H1 (cell line): ENCODE data around the gene CSF2RB. TPM values are rescaled to one million over a fixed set of nuclear protein-coding genes. Genes with fewer than 3 reads are reported as not detected.
A peak's percentile ranks its signal among the peaks of the same experiment; 100 is the strongest.

Experiments used
- CTCF ChIA-PET: fragments of 300-600 bp; sonication (Branson Sonifier 250); formaldehyde crosslinking; loops from one replicate; lab custom pipeline; 2021; ENCODE audit not compliant: partially characterized antibody; lab: Charles Lee
- POLR2A ChIA-PET: fragments of 300-600 bp; sonication (Branson Sonifier 250); formaldehyde crosslinking; loops from one replicate; lab custom pipeline; 2021; ENCODE audit warnings: inconsistent platforms; ENCODE audit not compliant: partially characterized antibody; lab: Charles Lee
- DNase-seq, 2 experiments: peaks; one replicate each; pipeline versions ENCODE4 v3.0.0 to v3.0.0-alpha.2; 2010 to 2022; ENCODE audit warnings: low spot score in 2 of 2, low read depth in 1 of 2, mixed read lengths in 1 of 2
- FAIRE-seq: peaks from 2 replicates; lab custom pipeline; 2011; peaks lifted over from hg19 to GRCh38; lab: Jason Lieb, UNC
- H2AFZ ChIP-seq: 2 replicates; pipeline ENCODE4 v1.8.1; 2012; ENCODE audit warnings: low read length, inconsistent platforms
- H2AK5ac ChIP-seq: 2 replicates; pipeline ENCODE4 v1.6.1; 2013; ENCODE audit warnings: low read depth, low read length
- H2BK120ac ChIP-seq: replicated peaks from 2 replicates; pipeline ENCODE3; 2013; ENCODE audit warnings: low read depth, low read length, inconsistent platforms
- H2BK12ac ChIP-seq: 2 replicates; pipeline ENCODE4 v1.6.1; 2013; ENCODE audit warnings: low read depth, low read length
- H2BK15ac ChIP-seq: 2 replicates; pipeline ENCODE4 v1.6.1; 2013; ENCODE audit warnings: low read length
- H2BK20ac ChIP-seq: 2 replicates; pipeline ENCODE4 v1.6.1; 2013; ENCODE audit warnings: low read length
- H2BK5ac ChIP-seq: 2 replicates; pipeline ENCODE4 v1.6.1; 2013; ENCODE audit warnings: low read depth, low read length
- H3K14ac ChIP-seq: 2 replicates; pipeline ENCODE4 v1.6.1; 2013; ENCODE audit warnings: inconsistent platforms; ENCODE audit not compliant: insufficient read length
- H3K18ac ChIP-seq: 2 replicates; pipeline ENCODE4 v1.6.1; 2013; ENCODE audit warnings: low read length; ENCODE audit errors: extremely low read depth
- H3K23ac ChIP-seq: 2 replicates; pipeline ENCODE4 v1.6.1; 2013; ENCODE audit warnings: inconsistent platforms; ENCODE audit not compliant: insufficient read length
- H3K23me2 ChIP-seq: 2 replicates; pipeline ENCODE4 v1.6.1; 2013; ENCODE audit warnings: low read depth, low read length
- H3K27ac ChIP-seq: 2 replicates; pipeline ENCODE4 v1.6.1; 2011; ENCODE audit warnings: low read depth, low read length, inconsistent platforms
- H3K27me3 ChIP-seq, 4 experiments: replicated peaks in 1 of 4; 1 replicate in 1 of 4; 2 replicates in 3 of 4; pipeline versions ENCODE4 v1.6.1 to v1.8.1; 2011 to 2013; ENCODE audit warnings: low read length in 3 of 4, mild to moderate bottlenecking in 3 of 4, inconsistent platforms in 2 of 4, mixed read lengths in 2 of 4, moderate library complexity in 1 of 4; ENCODE audit not compliant: control insufficient read depth in 3 of 4, insufficient read depth in 3 of 4; ENCODE audit errors: extremely low read depth in 1 of 4
- H3K36me3 ChIP-seq, 4 experiments: 2 replicates each; pipeline versions ENCODE4 v1.6.1 to v1.8.1; 2011 to 2013; ENCODE audit warnings: mild to moderate bottlenecking in 4 of 4, low read length in 3 of 4, moderate library complexity in 2 of 4, control low read depth in 1 of 4, inconsistent platforms in 1 of 4; ENCODE audit not compliant: insufficient read depth in 4 of 4, control insufficient read depth in 2 of 4
- H3K4ac ChIP-seq: replicated peaks from 2 replicates; pipeline ENCODE3; 2013; ENCODE audit warnings: low read length, low read depth, mixed read lengths, inconsistent platforms; ENCODE audit not compliant: insufficient read length
- H3K4me1 ChIP-seq, 4 experiments: replicated peaks in 1 of 4; 1 replicate in 1 of 4; 2 replicates in 3 of 4; pipeline versions ENCODE4 v1.6.1 to v1.8.1; 2011 to 2013; ENCODE audit warnings: low read length in 3 of 4, inconsistent platforms in 2 of 4, mixed read lengths in 1 of 4; ENCODE audit not compliant: insufficient read depth in 4 of 4, control insufficient read depth in 3 of 4
- H3K4me2 ChIP-seq, 2 experiments: 2 replicates each; pipeline versions ENCODE4 v1.6.1 to v1.8.1; 2011 to 2013; ENCODE audit warnings: low read depth in 2 of 2, low read length in 2 of 2, control low read depth in 1 of 2, inconsistent platforms in 1 of 2, mild to moderate bottlenecking in 1 of 2; ENCODE audit not compliant: insufficient read depth in 1 of 2
- H3K4me3 ChIP-seq, 4 experiments: fragments of 200-600, 300-600 bp in 1 of 4; sonication (generic), shearing (Covaris generic), sonication (Bioruptor Twin) in 1 of 4; 2 replicates each; pipeline versions ENCODE4 v1.5.1 to v1.8.1; 2011 to 2016; ENCODE audit warnings: low read length in 4 of 4, low read depth in 3 of 4, control low read depth in 2 of 4, inconsistent platforms in 2 of 4, mild to moderate bottlenecking in 2 of 4, mixed read lengths in 1 of 4, moderate library complexity in 1 of 4; ENCODE audit not compliant: insufficient read depth in 2 of 4; ENCODE audit errors: extremely low read depth in 1 of 4
- H3K56ac ChIP-seq: replicated peaks from 2 replicates; pipeline ENCODE3; 2013; ENCODE audit warnings: low read depth, mild to moderate bottlenecking, mixed read lengths, low read length, inconsistent platforms; ENCODE audit not compliant: insufficient read length
- H3K79me1 ChIP-seq: 2 replicates; pipeline ENCODE4 v1.6.1; 2013; ENCODE audit warnings: low read depth, low read length, control low read depth
- H3K79me2 ChIP-seq, 2 experiments: 2 replicates each; pipeline versions ENCODE4 v1.6.1 to v1.8.1; 2012 to 2013; ENCODE audit warnings: low read length in 2 of 2, mild to moderate bottlenecking in 2 of 2, inconsistent platforms in 1 of 2; ENCODE audit not compliant: insufficient read depth in 2 of 2, control insufficient read depth in 1 of 2
- H3K9ac ChIP-seq, 4 experiments: replicated peaks in 1 of 4; 1 replicate in 1 of 4; 2 replicates in 3 of 4; pipeline versions ENCODE4 v1.6.1 to v1.8.1; 2011 to 2013; ENCODE audit warnings: low read depth in 3 of 4, low read length in 3 of 4, control low read depth in 2 of 4, mild to moderate bottlenecking in 2 of 4, moderate library complexity in 2 of 4, inconsistent platforms in 1 of 4; ENCODE audit errors: extremely low read depth in 1 of 4
- H3K9me3 ChIP-seq, 2 experiments: 2 replicates each; pipeline versions ENCODE4 v1.6.1 to v1.8.1; 2012 to 2013; ENCODE audit warnings: mild to moderate bottlenecking in 2 of 2, moderate library complexity in 2 of 2, control low read depth in 1 of 2, inconsistent platforms in 1 of 2, low read depth in 1 of 2, low read length in 1 of 2, mixed read lengths in 1 of 2; ENCODE audit not compliant: insufficient read depth in 2 of 2
- H4K20me1 ChIP-seq, 2 experiments: replicated peaks in 1 of 2; 2 replicates each; pipeline versions ENCODE3 to v1.8.1; 2011 to 2013; ENCODE audit warnings: inconsistent platforms in 2 of 2, low read length in 2 of 2, mild to moderate bottlenecking in 1 of 2; ENCODE audit not compliant: insufficient read depth in 2 of 2, control insufficient read depth in 1 of 2
- H4K5ac ChIP-seq: 2 replicates; pipeline ENCODE4 v1.6.1; 2013; ENCODE audit warnings: low read length, low read depth, mixed read lengths, inconsistent platforms; ENCODE audit not compliant: insufficient read length
- H4K8ac ChIP-seq: 2 replicates; pipeline ENCODE4 v1.8.0; 2013; ENCODE audit warnings: mild to moderate bottlenecking, moderate library complexity, low read length, inconsistent platforms; ENCODE audit not compliant: insufficient read depth; ENCODE audit errors: extremely low read depth
- H4K91ac ChIP-seq: replicated peaks from 2 replicates; pipeline ENCODE3; 2013; ENCODE audit warnings: low read length, mixed read lengths, inconsistent platforms; ENCODE audit not compliant: insufficient read length
- CBX5 ChIP-seq: fragments of 300-800, 300-1000 bp; sonication (generic); IDR thresholded peaks from 2 replicates; pipeline ENCODE4 v1.7.1; 2016; ENCODE audit warnings: antibody characterized with exemption, low read length, low read depth
- TAF7 ChIP-seq: optimal IDR thresholded peaks from 2 replicates; pipeline ENCODE3; 2011; ENCODE audit warnings: low read depth, mild to moderate bottlenecking, inconsistent platforms, low read length, moderate library complexity, borderline replicate concordance
- WGBS, 2 experiments: shearing (Covaris generic) in 1 of 2; methylation state at CpG; one replicate each; pipeline versions ENCODE4 v1.1.6 to v1.1.7; 2013 to 2015; ENCODE audit warnings: low lambda C conversion rate in 2 of 2, mixed read lengths in 2 of 2, inconsistent platforms in 1 of 2, low coverage in 1 of 2, missing lambda C conversion rate in 1 of 2; ENCODE audit not compliant: insufficient replicate concordance in 2 of 2, insufficient coverage in 1 of 2, insufficient read length in 1 of 2; ENCODE audit errors: extremely low coverage in 1 of 2, missing lambda C conversion rate in 1 of 2; 5-methylcytosine and 5-hydroxymethylcytosine counted together
- polyA plus RNA-seq, 7 experiments: library from polyadenylated mRNA; depleted of rRNA in 3 of 7; stranded (reverse) in 5 of 7; unstranded in 2 of 7; fragments of >200 nt in 5 of 7; fragments of 200-250 nt in 2 of 7; gene quantifications; 1 replicate in 5 of 7; 2 replicates in 1 of 7; 4 replicates in 1 of 7; pipeline versions ENCODE4 v1.2.1 to v1.2.3, GENCODE V29; 2011 to 2013; ENCODE audit warnings: missing spikeins in 2 of 7, mixed read lengths in 2 of 7
- total RNA-seq: library from RNA; stranded (reverse); fragmentation: NEBNext Ultra II Directional; extraction: Animal tissue kit (Norgen Biotek cat#: 25700); gene quantifications from 2 replicates; pipeline ENCODE4 v1.2.1, GENCODE V29; 2021
- TF ChIP-seq, protein P1 (sequence below): IDR thresholded peaks from 2 replicates; pipeline ENCODE4 v1.6.1; 2011; ENCODE audit warnings: low read length, improper control_type of control experiment

CSF2RB gene
- total and polyA plus RNA-seq, 2 of the 8 experiments (the other 6 are each of a cell fraction or from before 2014, with no cell fraction given), result not detected

GRCh38 chr22:36988075-36988832 is 74.8 kb downstream of the CSF2RB start:
- H3K9ac ChIP-seq, result no peak overlapping the region
- peaks cover 0 to 3% (median 0%) of the 10 kb centered on the region in 4 experiments; a peak in 1 of 7 replicates for H3K27me3 ChIP-seq
- H3K4ac ChIP-seq, result no peak overlapping the region
- H4K91ac ChIP-seq, result no peak overlapping the region
- ChIA-PET POLR2A (interaction anchor here (1.5 kb wide), 1 partner anchor 31 kb away, joined by 5 read pairs; the partner anchor contains the start of gene TST), CTCF (interaction anchor here (0.6 to 2.8 kb wide), 15 partner anchors 7 to 196 kb away, joined by 3 to 26 read pairs (median 3); no protein-coding TSS in a partner anchor)
- FAIRE-seq (no peak), DNase-seq (no peak)
- no peak overlapping the region for H2BK120ac ChIP-seq
- no peaks in the 10 kb centered on the region for H3K23me2 ChIP-seq
- H3K79me2 ChIP-seq, result no peaks in the 10 kb centered on the region
- H3K56ac ChIP-seq, result no peak overlapping the region
- no peak overlapping the region for H4K5ac ChIP-seq
- TF ChIP-seq, protein P1, sequence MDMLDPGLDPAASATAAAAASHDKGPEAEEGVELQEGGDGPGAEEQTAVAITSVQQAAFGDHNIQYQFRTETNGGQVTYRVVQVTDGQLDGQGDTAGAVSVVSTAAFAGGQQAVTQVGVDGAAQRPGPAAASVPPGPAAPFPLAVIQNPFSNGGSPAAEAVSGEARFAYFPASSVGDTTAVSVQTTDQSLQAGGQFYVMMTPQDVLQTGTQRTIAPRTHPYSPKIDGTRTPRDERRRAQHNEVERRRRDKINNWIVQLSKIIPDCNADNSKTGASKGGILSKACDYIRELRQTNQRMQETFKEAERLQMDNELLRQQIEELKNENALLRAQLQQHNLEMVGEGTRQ, result no peak
- TF ChIP-seq TAF7 (no peak), CBX5 (no peak)
- H3K4me3 ChIP-seq, result no peak overlapping the region
- no peak overlapping the region for H3K27ac ChIP-seq
- no peak overlapping the region for H2BK20ac ChIP-seq
- H3K79me1 ChIP-seq, result no peaks in the 10 kb centered on the region
- no peak overlapping the region for H4K8ac ChIP-seq
- H4K20me1 ChIP-seq, result no peaks in the 10 kb centered on the region
- H3K9me3 ChIP-seq, result peaks cover 9 to 16% of the 10 kb centered on the region in 2 experiments
- no peaks in the 10 kb centered on the region for H3K4me1 ChIP-seq
- no peak overlapping the region for H3K23ac ChIP-seq
- no peak overlapping the region for H3K18ac ChIP-seq
- WGBS, 2 experiments, result 91% methylated on average over 12 of the region's 12 CpGs; no CpG with 5 or more reads in 1 of the 2 experiments
- H2BK5ac ChIP-seq, result no peak overlapping the region
- no peaks in the 10 kb centered on the region for H3K36me3 ChIP-seq
- no peak overlapping the region for H2AFZ ChIP-seq
- H2BK15ac ChIP-seq, result no peak overlapping the region
- H2BK12ac ChIP-seq, result no peak overlapping the region
- no peak overlapping the region for H3K14ac ChIP-seq
- H3K4me2 ChIP-seq, result no peak overlapping the region
- 0 out of 2 replicates have a peak overlapping the region, but pooled peaks have one; percentile 24 for H2AK5ac ChIP-seq
